NB4 (cell line): ENCODE results near the gene DIRAS1.

Experiments used
- DNase-seq: peaks from one replicate; pipeline ENCODE4 v3.0.0; 2010; ENCODE audit warnings: low read depth
- H3K4me3 ChIP-seq: one replicate; pipeline ENCODE4 v1.5.1; 2011; ENCODE audit warnings: mild to moderate bottlenecking, low read depth, low read length, moderate library complexity
- CTCF ChIP-seq: IDR thresholded peaks from one replicate; pipeline ENCODE4 v1.5.1; 2012; ENCODE audit warnings: low read depth, low read length
- MAX ChIP-seq: IDR thresholded peaks from 2 replicates; pipeline ENCODE4 v1.6.1; 2011; ENCODE audit warnings: low read depth, low read length
- MYC ChIP-seq: IDR thresholded peaks from 2 replicates; pipeline ENCODE4 v1.6.1; 2011; ENCODE audit warnings: low read depth, low read length
- POLR2A ChIP-seq: IDR thresholded peaks from 2 replicates; pipeline ENCODE4 v1.6.1; 2011; ENCODE audit warnings: mild to moderate bottlenecking; ENCODE audit not compliant: insufficient read length; ENCODE audit errors: extremely low read depth

Gene DIRAS1

GRCh38 chr19:2766594-2767372 lies 45.6 kb upstream of the DIRAS1 start:
- no peak for DNase-seq
- TF ChIP-seq MYC (no peak), POLR2A (no peak), CTCF (no peak), MAX (no peak)
- H3K4me3 ChIP-seq, result no peak overlapping the region

GRCh38 chr19:2765376-2765775 lies 44.2 kb upstream of the DIRAS1 start:
- no peak for DNase-seq
- no peak overlapping the region for H3K4me3 ChIP-seq
- no peak for TF ChIP-seq POLR2A
- no peak for TF ChIP-seq CTCF
- TF ChIP-seq MYC, result no peak
- TF ChIP-seq MAX, result no peak

GRCh38 chr19:2764945-2765344 lies 43.8 kb upstream of the DIRAS1 start:
- no peak for TF ChIP-seq MYC
- TF ChIP-seq CTCF, result no peak
- no peak for TF ChIP-seq MAX
- TF ChIP-seq POLR2A, result no peak
- DNase-seq, result no peak
- no peak overlapping the region for H3K4me3 ChIP-seq

GRCh38 chr19:2763687-2764086 lies 42.5 kb upstream of the DIRAS1 start:
- DNase-seq, result no peak
- no peak overlapping the region for H3K4me3 ChIP-seq
- TF ChIP-seq MAX, result no peak
- no peak for TF ChIP-seq CTCF
- TF ChIP-seq POLR2A, result no peak
- no peak for TF ChIP-seq MYC

GRCh38 chr19:2762783-2763496 lies 41.8 kb upstream of the DIRAS1 start:
- no peak for DNase-seq
- TF ChIP-seq MAX, result no peak
- TF ChIP-seq MYC, result no peak
- TF ChIP-seq POLR2A, result no peak
- no peak for TF ChIP-seq CTCF
- no peak overlapping the region for H3K4me3 ChIP-seq
